SK-N-SH treated with all-trans-retinoic acid at 6 μM for 48 hours (cell line): ENCODE results near the gene GNAI1.

Experiments
- ARNTL ChIP-seq: fragments of 450-650 bp; formaldehyde crosslinking; IDR thresholded peaks from 2 replicates; pipeline ENCODE4 v1.5.0; 2020; ENCODE audit warnings: low read depth, mild to moderate bottlenecking, moderate library complexity, borderline replicate concordance
- RARB ChIP-seq: fragments of 250-450 bp; sonication (Bioruptor Pico); IDR thresholded peaks from 2 replicates; pipeline ENCODE4 v1.8.0; 2021; ENCODE audit warnings: mild to moderate bottlenecking, moderate library complexity
- ZC3H10 ChIP-seq: fragments of 250-450 bp; sonication (Bioruptor Pico); IDR thresholded peaks from 2 replicates; pipeline ENCODE4 v1.5.1; 2021; ENCODE audit warnings: mild to moderate bottlenecking, moderate library complexity
- ZFP3 ChIP-seq: fragments of 250-450 bp; sonication (Bioruptor Pico); IDR thresholded peaks from 2 replicates; pipeline ENCODE4 v1.5.0; 2020; ENCODE audit warnings: mild to moderate bottlenecking, moderate library complexity
- ZNF8 ChIP-seq: fragments of 450-650 bp; formaldehyde crosslinking; IDR thresholded peaks from 2 replicates; pipeline ENCODE4 v1.5.0; 2020; ENCODE audit warnings: mild to moderate bottlenecking, moderate library complexity
- TF ChIP-seq, protein P1 (sequence below): fragments of 250-450 bp; sonication (Bioruptor Pico); IDR thresholded peaks from 2 replicates; pipeline ENCODE4 v1.5.1; 2021; ENCODE audit warnings: mild to moderate bottlenecking, moderate library complexity
- TF ChIP-seq, protein P2 (sequence below): fragments of 250-450 bp; sonication (Bioruptor Pico); IDR thresholded peaks from 2 replicates; pipeline ENCODE4 v1.8.0; 2020; ENCODE audit warnings: mild to moderate bottlenecking, moderate library complexity, borderline replicate concordance

DNA sequence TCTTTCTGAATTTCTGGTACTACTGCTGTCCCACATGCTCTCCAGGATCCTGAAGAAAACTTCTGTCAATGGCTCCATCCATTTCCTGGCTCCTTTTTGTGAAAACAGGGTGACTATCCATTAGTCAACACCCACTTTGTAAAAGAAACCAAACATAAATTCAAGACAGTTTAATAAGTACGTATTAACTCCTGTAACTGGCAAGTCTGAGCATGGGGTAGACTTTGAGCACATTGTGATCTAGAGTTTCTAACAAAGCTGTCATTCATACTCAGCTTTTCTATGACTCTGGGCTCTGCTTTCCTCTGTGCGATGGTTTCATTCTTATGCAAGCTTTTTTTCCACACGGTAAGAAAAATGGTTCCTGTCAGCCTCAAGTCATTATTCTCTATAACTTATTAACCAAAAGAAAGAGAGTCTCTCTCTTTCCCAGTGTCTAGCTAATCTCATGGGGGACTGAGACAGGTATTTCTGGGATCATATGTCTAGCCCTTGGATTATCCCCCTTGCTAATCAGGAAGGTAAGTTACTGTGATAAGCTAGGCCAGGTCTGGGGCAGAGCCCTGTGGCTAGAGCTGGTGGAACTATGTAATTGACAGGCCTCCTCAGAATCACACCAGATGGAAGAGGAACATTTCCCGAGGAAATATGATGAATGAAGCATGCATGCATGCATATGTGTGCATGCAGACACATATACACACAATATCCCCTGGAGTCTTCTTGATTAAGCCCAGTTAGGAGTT, 98.5 kb downstream of the GNAI1 start:
- no peak for TF ChIP-seq ZFP3
- TF ChIP-seq ZNF8 (CRISPR knock-in tag) = no peak
- no peak for TF ChIP-seq RARB (CRISPR knock-in tag)
- no peak for TF ChIP-seq ARNTL (CRISPR knock-in tag)
- TF ChIP-seq, protein P1, sequence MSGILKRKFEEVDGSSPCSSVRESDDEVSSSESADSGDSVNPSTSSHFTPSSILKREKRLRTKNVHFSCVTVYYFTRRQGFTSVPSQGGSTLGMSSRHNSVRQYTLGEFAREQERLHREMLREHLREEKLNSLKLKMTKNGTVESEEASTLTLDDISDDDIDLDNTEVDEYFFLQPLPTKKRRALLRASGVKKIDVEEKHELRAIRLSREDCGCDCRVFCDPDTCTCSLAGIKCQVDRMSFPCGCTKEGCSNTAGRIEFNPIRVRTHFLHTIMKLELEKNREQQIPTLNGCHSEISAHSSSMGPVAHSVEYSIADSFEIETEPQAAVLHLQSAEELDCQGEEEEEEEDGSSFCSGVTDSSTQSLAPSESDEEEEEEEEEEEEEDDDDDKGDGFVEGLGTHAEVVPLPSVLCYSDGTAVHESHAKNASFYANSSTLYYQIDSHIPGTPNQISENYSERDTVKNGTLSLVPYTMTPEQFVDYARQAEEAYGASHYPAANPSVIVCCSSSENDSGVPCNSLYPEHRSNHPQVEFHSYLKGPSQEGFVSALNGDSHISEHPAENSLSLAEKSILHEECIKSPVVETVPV (CRISPR knock-in tag) = no peak
- TF ChIP-seq, protein P2, sequence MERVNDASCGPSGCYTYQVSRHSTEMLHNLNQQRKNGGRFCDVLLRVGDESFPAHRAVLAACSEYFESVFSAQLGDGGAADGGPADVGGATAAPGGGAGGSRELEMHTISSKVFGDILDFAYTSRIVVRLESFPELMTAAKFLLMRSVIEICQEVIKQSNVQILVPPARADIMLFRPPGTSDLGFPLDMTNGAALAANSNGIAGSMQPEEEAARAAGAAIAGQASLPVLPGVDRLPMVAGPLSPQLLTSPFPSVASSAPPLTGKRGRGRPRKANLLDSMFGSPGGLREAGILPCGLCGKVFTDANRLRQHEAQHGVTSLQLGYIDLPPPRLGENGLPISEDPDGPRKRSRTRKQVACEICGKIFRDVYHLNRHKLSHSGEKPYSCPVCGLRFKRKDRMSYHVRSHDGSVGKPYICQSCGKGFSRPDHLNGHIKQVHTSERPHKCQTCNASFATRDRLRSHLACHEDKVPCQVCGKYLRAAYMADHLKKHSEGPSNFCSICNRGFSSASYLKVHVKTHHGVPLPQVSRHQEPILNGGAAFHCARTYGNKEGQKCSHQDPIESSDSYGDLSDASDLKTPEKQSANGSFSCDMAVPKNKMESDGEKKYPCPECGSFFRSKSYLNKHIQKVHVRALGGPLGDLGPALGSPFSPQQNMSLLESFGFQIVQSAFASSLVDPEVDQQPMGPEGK (CRISPR knock-in tag) = no peak
- TF ChIP-seq ZC3H10 (CRISPR knock-in tag) = no peak
